Transverse colon (tissue), 4 donors: ENCODE results near the gene GRM3. TPM values are rescaled to one million over a fixed set of nuclear protein-coding genes. Genes with fewer than 3 reads are reported as not detected.

ENCODE experiments used
- DNase-seq: peaks from one replicate; pipeline ENCODE4 v3.0.0-alpha.2; 2019
- H3K27ac ChIP-seq, 4 donors: fragments of 200-600 bp; sonication (generic); 2 replicates each; pipeline ENCODE4 v1.5.1; 2016 to 2018; ENCODE audit warnings: inconsistent platforms in 4 of 4
- H3K27me3 ChIP-seq: fragments of 200-600 bp; sonication (generic); 2 replicates; pipeline ENCODE4 v1.5.1; 2017; ENCODE audit warnings: inconsistent platforms
- H3K36me3 ChIP-seq, 4 donors: fragments of 200-600 bp; sonication (generic); 2 replicates each; pipeline ENCODE4 v1.5.1; 2017 to 2019; ENCODE audit warnings: inconsistent platforms in 4 of 4
- H3K4me1 ChIP-seq, 4 donors: fragments of 200-600 bp; sonication (generic); 2 replicates each; pipeline ENCODE4 v1.5.1; 2017 to 2020; ENCODE audit warnings: inconsistent platforms in 4 of 4
- H3K4me3 ChIP-seq, 4 donors: fragments of 200-600 bp; sonication (generic); 1 replicate in 1 of 4; 2 replicates in 3 of 4; pipeline versions ENCODE4 v1.5.1 to v1.6.1; 2017 to 2019; ENCODE audit warnings: inconsistent platforms in 4 of 4
- H3K9me3 ChIP-seq, 2 donors: fragments of 200-600 bp; sonication (generic); 2 replicates each; pipeline ENCODE4 v1.5.1; 2017 to 2019; ENCODE audit warnings: inconsistent platforms in 2 of 2
- CTCF ChIP-seq, 5 experiments: fragments of 200-600 bp in 3 of 5; fragments of 450-650 bp in 2 of 5; sonication (generic) in 3 of 5; IDR thresholded peaks; 1 replicate in 2 of 5; 2 replicates in 3 of 5; pipeline ENCODE4 v1.5.1; 2016 to 2017; ENCODE audit warnings: antibody characterized with exemption in 5 of 5, inconsistent platforms in 3 of 5, mild to moderate bottlenecking in 2 of 5, moderate library complexity in 1 of 5
- EP300 ChIP-seq: sonication (generic); formaldehyde crosslinking; IDR thresholded peaks from one replicate; pipeline ENCODE4 v1.6.1; 2017; ENCODE audit warnings: antibody characterized with exemption, low read depth
- POLR2A ChIP-seq: fragments of 450-650 bp; IDR thresholded peaks from one replicate; pipeline ENCODE4 v1.6.1; 2016; ENCODE audit warnings: antibody characterized with exemption, mild to moderate bottlenecking, moderate library complexity
- POLR2AphosphoS5 ChIP-seq, 3 donors: sonication (generic); formaldehyde crosslinking; IDR thresholded peaks; one replicate each; pipeline ENCODE4 v1.6.1; 2016; ENCODE audit warnings: antibody characterized with exemption in 3 of 3
- WGBS, 2 donors: methylation state at CpG; one replicate each; pipeline ENCODE4 v1.1.5; 2018; ENCODE audit warnings: low coverage in 1 of 2; 5-methylcytosine and 5-hydroxymethylcytosine counted together
- in situ Hi-C, 4 donors: fragments of 200-750 bp; cut with MboI; loops; one replicate each; pipeline versions ENCODE4 v1.15.0 to v1.15.1; 2017; ENCODE audit warnings: low sequenced_read_pairs in 3 of 4, low pct_ligation_motif_present in 1 of 4, low pct_unique_long_range_greater_than_20kb in 1 of 4
- intact Hi-C: fragments of 100-400 bp; cut with DNase I; formaldehyde crosslinking; loops from one replicate; pipeline ENCODE4 v1.15.1; 2023; ENCODE audit warnings: low total_unique reads
- total RNA-seq, 4 donors: library from RNA; depleted of rRNA; stranded (reverse); fragments of >200 nt; gene quantifications; one replicate each; pipeline ENCODE4 v1.1.0, GENCODE V29; 2016

GRM3 gene
- total RNA-seq, 4 donors from 2014 or later, result not detected

- Histone ChIP-seq H3K36me3 (no peaks in the 10 kb centered on the region), H3K4me3 (no peak overlapping the region), H3K9me3 (no peaks in the 10 kb centered on the region), H3K27ac (no peak overlapping the region), H3K4me1 (no peaks in the 10 kb centered on the region), H3K27me3 (no peaks in the 10 kb centered on the region)
- DNase-seq, result no peak
- TF ChIP-seq POLR2AphosphoS5 (IDR thresholded peaks at IDR 0.05) (no peak), CTCF (IDR thresholded peaks at IDR 0.05) (no peak), EP300 (no peak), POLR2A (no peak)
- WGBS, 2 donors, result 18 to 51% methylated on average over 1 of the region's 1 CpG
- in situ Hi-C loops (no loop called here), intact Hi-C loops (no loop called here)
Measured at GRCh38 chr7:86776136-86776535, 132.4 kb downstream of the GRM3 start.

DNA sequence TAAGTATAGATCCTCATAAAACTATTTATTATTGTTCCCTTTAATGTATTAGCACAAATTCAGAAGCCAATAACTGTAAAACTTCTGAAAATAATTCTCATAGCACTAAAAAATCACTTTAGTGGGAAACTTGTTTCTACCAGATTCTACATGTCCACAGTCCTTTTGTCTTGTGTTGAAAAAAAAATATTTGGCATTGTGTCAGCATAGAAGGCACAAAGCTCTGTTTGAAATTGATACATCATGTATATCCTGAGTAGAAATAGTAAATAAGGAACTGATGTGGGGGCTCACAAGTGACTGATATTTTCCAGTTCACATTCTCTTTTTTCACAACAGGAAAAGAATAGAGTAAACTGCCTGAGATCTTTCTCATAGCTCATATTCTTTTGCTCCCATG lies 134.6 kb downstream of the GRM3 start:
- in situ Hi-C loops (no loop called here), intact Hi-C loops (no loop called here)
- Histone ChIP-seq H3K27ac (no peak overlapping the region), H3K4me3 (no peak overlapping the region), H3K4me1 (no peaks in the 10 kb centered on the region), H3K27me3 (no peaks in the 10 kb centered on the region), H3K36me3 (no peaks in the 10 kb centered on the region), H3K9me3 (no peaks in the 10 kb centered on the region)
- no peak for DNase-seq
- TF ChIP-seq POLR2A (no peak), EP300 (no peak), POLR2AphosphoS5 (IDR thresholded peaks at IDR 0.05) (no peak), CTCF (IDR thresholded peaks at IDR 0.05) (no peak)

DNA sequence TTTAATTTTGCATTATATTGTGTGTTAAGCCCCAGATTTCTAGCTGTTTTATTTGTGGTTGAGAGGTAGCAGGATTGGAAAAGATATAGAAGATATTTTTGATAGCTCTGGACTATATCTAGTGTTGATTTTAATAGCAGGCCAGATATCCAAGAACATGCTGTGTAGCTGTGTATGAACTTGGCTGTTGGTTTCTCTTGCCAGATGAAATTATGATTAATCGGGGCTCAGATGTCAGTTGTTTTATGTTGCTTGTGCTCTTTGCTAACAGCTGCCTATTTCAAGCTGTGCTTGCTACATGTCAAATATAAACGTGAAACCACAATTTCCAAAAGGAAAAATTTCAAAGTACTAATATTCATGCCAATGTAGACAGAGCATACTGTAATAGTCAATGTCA lies 141.1 kb downstream of the GRM3 start:
- H3K4me3 ChIP-seq, result no peak overlapping the region
- no peak for DNase-seq
- H3K9me3 ChIP-seq, result no peaks in the 10 kb centered on the region
- no peak overlapping the region for H3K27ac ChIP-seq
- in situ Hi-C loops (no loop called here), intact Hi-C loops (no loop called here)
- no peaks in the 10 kb centered on the region for H3K36me3 ChIP-seq
- no peaks in the 10 kb centered on the region for H3K4me1 ChIP-seq
- WGBS, 2 donors, result 75 to 76% methylated on average over 2 of the region's 2 CpGs
- H3K27me3 ChIP-seq, result no peaks in the 10 kb centered on the region
- no peak for TF ChIP-seq POLR2AphosphoS5 (IDR thresholded peaks at IDR 0.05)
- no peak for TF ChIP-seq EP300
- TF ChIP-seq POLR2A, result no peak
- TF ChIP-seq CTCF (IDR thresholded peaks at IDR 0.05), result no peak

- in situ Hi-C loops (no loop called here), intact Hi-C loops (no loop called here)
- no peak overlapping the region for H3K4me3 ChIP-seq
- no peaks in the 10 kb centered on the region for H3K27me3 ChIP-seq
- WGBS, 2 donors, result 79 to 93% methylated on average over 2 to 3 of the region's 3 CpGs
- H3K27ac ChIP-seq, result no peak overlapping the region
- no peaks in the 10 kb centered on the region for H3K4me1 ChIP-seq
- H3K9me3 ChIP-seq, result no peaks in the 10 kb centered on the region
- DNase-seq, result no peak
- no peaks in the 10 kb centered on the region for H3K36me3 ChIP-seq
- TF ChIP-seq POLR2AphosphoS5 (IDR thresholded peaks at IDR 0.05) (no peak), POLR2A (no peak), CTCF (IDR thresholded peaks at IDR 0.05) (no peak), EP300 (no peak)
Measured at GRCh38 chr7:86785641-86786040, 141.9 kb downstream of the GRM3 start.
